ENCODE measurements around the gene ZSCAN31. TPM values are rescaled to one million over a fixed set of nuclear protein-coding genes. Genes with fewer than 3 reads are reported as not detected.

The ZSCAN31 gene
- total and polyA plus RNA-seq, 2 of the 8 experiments (the other 6 are each of a cell fraction or from before 2014, with no cell fraction given): 1.9 to 7.0 TPM

DNA sequence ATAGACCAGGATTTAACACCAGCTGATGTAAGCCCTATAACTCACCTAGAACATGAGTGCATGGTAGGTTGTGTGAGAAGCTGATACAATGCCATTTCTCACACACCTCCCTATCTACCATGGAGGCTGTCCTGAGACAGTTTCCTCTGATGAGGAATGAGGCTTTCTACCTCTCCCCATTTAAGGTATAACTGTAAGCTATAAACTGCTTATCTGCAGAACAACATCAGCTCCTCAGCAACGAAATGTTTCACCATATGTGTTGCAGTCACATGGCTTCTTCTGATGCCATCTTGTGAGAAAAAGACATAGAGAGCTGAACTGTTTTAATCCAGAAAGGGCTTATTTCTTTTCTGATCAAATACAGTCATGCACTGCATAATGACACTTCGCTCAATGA is 34.5 kb upstream of the ZSCAN31 start (continued):
- TF ChIP-seq, protein P1, sequence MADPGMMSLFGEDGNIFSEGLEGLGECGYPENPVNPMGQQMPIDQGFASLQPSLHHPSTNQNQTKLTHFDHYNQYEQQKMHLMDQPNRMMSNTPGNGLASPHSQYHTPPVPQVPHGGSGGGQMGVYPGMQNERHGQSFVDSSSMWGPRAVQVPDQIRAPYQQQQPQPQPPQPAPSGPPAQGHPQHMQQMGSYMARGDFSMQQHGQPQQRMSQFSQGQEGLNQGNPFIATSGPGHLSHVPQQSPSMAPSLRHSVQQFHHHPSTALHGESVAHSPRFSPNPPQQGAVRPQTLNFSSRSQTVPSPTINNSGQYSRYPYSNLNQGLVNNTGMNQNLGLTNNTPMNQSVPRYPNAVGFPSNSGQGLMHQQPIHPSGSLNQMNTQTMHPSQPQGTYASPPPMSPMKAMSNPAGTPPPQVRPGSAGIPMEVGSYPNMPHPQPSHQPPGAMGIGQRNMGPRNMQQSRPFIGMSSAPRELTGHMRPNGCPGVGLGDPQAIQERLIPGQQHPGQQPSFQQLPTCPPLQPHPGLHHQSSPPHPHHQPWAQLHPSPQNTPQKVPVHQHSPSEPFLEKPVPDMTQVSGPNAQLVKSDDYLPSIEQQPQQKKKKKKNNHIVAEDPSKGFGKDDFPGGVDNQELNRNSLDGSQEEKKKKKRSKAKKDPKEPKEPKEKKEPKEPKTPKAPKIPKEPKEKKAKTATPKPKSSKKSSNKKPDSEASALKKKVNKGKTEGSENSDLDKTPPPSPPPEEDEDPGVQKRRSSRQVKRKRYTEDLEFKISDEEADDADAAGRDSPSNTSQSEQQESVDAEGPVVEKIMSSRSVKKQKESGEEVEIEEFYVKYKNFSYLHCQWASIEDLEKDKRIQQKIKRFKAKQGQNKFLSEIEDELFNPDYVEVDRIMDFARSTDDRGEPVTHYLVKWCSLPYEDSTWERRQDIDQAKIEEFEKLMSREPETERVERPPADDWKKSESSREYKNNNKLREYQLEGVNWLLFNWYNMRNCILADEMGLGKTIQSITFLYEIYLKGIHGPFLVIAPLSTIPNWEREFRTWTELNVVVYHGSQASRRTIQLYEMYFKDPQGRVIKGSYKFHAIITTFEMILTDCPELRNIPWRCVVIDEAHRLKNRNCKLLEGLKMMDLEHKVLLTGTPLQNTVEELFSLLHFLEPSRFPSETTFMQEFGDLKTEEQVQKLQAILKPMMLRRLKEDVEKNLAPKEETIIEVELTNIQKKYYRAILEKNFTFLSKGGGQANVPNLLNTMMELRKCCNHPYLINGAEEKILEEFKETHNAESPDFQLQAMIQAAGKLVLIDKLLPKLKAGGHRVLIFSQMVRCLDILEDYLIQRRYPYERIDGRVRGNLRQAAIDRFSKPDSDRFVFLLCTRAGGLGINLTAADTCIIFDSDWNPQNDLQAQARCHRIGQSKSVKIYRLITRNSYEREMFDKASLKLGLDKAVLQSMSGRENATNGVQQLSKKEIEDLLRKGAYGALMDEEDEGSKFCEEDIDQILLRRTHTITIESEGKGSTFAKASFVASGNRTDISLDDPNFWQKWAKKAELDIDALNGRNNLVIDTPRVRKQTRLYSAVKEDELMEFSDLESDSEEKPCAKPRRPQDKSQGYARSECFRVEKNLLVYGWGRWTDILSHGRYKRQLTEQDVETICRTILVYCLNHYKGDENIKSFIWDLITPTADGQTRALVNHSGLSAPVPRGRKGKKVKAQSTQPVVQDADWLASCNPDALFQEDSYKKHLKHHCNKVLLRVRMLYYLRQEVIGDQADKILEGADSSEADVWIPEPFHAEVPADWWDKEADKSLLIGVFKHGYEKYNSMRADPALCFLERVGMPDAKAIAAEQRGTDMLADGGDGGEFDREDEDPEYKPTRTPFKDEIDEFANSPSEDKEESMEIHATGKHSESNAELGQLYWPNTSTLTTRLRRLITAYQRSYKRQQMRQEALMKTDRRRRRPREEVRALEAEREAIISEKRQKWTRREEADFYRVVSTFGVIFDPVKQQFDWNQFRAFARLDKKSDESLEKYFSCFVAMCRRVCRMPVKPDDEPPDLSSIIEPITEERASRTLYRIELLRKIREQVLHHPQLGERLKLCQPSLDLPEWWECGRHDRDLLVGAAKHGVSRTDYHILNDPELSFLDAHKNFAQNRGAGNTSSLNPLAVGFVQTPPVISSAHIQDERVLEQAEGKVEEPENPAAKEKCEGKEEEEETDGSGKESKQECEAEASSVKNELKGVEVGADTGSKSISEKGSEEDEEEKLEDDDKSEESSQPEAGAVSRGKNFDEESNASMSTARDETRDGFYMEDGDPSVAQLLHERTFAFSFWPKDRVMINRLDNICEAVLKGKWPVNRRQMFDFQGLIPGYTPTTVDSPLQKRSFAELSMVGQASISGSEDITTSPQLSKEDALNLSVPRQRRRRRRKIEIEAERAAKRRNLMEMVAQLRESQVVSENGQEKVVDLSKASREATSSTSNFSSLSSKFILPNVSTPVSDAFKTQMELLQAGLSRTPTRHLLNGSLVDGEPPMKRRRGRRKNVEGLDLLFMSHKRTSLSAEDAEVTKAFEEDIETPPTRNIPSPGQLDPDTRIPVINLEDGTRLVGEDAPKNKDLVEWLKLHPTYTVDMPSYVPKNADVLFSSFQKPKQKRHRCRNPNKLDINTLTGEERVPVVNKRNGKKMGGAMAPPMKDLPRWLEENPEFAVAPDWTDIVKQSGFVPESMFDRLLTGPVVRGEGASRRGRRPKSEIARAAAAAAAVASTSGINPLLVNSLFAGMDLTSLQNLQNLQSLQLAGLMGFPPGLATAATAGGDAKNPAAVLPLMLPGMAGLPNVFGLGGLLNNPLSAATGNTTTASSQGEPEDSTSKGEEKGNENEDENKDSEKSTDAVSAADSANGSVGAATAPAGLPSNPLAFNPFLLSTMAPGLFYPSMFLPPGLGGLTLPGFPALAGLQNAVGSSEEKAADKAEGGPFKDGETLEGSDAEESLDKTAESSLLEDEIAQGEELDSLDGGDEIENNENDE (IDR thresholded peaks at IDR 0.05; ENCODE audit: insufficient replicate concordance, low read length): no peak
- no peak for TF ChIP-seq RNF2 (IDR thresholded peaks at IDR 0.05; ENCODE audit: borderline replicate concordance, low read depth, low read length, missing control alignments, poor library complexity, severe bottlenecking)
- TF ChIP-seq BACH1 (IDR thresholded peaks at IDR 0.05; ENCODE audit: low read length): no peak
- no peak for TF ChIP-seq TAF7 (optimal IDR thresholded peaks at IDR 0.05; ENCODE audit: borderline replicate concordance, low read depth, low read length)
- TF ChIP-seq, protein P2, sequence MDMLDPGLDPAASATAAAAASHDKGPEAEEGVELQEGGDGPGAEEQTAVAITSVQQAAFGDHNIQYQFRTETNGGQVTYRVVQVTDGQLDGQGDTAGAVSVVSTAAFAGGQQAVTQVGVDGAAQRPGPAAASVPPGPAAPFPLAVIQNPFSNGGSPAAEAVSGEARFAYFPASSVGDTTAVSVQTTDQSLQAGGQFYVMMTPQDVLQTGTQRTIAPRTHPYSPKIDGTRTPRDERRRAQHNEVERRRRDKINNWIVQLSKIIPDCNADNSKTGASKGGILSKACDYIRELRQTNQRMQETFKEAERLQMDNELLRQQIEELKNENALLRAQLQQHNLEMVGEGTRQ (IDR thresholded peaks at IDR 0.05; ENCODE audit: low read length): no peak

Data from H1 (cell line).